ENCODE measurements around the gene ASB18.

The ASB18 gene

DNA sequence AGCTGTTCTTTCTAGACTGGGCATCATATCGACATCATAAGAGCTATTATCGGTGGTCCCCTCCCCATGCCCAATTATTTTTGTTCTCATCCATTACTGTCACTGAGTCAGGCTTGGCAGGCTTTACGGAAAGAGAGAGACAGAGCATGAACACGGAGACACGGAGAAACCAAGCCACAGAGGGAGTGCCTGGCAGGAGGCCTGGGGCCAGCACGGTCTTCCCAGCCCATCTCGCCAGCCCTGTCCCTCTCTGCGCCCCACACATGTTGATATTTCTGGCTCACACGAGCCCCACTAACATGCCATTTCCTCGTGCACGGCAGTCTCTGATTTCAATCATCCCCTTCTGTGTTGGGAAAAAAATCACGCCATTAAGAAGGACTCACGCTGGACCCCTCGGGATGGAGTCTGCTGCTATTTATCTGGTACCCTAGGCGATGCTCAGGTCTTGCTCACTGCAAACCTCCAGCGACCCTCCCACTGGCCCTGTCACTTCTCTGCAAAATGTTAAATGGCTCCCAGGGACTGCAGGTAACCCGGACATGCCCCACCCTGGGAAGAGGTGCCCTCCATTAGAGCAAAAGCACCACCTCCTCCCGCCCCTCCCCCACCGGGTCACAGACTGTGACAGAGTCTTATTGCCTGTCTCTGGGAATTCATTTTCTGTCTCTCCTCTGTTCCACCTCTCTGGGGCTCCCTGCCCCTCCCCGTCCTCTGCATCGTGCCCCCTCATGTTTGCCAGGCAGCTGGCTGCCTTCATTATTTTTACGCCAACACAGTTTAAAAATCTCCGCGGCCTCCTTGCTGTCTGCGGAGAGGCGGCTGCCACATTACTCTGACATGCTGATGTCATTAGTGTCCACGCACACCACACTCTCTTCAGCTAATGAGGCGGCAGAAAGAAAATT, 55.9 kb downstream of the ASB18 start:
- peak; percentile 3 for DNase-seq

DNA sequence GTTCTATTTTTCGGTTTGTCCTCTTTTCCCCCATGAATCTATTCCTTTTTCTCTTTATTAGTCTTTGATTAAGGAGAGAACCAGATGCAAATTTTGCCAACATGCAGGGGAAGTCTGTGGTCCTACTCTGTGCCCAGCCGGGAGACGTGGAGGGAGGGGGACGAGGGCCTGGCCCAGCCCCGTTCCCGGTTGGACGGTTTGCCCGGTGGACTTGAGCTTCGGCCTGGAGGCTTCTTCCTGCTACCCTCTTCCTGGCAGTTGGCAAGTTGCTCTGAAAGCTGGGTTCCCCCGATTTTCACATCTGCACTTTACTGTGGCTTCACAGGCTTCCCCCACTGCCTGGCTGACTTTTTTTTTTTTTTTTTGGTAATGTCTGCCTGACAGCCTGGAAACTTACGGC, 56.7 kb downstream of the ASB18 start:
- DNase-seq: no peak

DNA sequence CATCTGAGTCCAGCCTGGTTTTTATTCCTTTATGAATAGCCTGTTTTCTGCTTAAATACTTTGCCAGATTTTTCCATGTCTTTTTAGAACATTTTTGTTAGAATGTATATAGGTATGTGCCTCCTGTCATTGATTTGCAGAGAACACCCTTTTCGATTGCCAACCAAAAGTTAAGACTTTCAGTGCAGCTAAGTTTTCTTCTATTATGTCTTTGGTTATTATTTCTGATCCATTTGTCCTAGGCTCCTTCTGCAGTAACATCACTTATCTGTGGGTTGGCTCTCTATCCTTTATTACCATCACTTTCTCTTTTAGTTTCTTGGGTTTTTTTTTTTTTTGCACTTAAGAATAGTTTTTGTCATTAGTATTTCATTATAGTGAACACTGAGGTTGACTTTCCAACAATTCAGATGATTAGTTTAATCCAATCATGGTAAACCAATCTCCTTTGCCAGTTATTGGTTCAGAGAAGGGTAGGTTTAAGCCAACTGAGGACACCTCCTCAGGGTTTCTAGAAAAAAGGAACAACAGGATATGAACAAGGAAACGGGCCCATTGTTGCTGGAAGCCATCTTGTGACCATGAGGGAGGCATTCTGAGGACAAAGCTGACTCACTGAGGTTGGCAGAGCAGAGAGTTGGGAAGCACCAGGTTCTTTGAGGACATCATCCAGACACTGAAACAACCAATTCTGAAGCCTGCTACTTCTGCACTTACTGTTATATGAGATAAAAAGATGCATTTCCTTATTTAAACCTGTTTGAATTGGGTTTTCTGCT, 58.1 kb downstream of the ASB18 start:
- no peak for DNase-seq

DNA sequence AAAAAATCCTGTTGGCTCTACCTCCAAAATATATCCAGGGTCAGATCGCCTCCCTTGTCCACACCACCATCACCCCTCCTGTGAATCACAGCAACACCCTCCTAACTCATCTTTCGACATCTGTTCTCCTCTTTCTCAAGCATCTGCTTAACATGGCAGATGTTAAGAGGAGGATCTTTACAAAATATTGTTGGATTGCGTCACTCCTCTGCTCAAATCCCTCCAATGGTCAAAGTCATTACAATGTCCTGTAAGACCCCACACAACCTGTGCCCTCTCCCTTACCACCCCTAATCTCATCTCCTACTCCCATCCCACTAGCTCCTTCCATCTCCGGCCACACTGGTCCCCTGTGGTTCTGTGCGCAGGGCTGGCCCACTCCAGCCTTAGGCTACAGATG, 59.3 kb downstream of the ASB18 start:
- DNase-seq: no peak

DNA sequence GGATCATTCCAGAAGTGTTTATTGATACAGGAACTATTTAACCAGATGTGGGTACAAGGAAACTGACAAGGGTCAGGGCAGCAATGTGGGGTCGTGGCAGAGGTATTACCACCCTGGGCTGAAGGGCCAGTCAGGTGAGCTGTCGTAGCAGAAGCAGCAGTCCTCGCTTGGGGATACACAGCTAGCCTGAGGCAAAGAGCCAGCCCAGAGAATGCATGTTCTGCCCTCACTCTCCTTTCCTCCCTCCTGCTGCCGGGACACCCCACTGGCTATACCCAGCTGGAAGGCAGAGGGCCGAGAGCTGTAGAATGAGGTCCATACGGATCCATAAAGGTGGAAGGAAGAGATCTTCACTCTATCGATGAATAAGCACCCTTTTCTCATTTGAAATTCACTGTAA, 63.8 kb downstream of the ASB18 start:
- no peak for DNase-seq

DNA sequence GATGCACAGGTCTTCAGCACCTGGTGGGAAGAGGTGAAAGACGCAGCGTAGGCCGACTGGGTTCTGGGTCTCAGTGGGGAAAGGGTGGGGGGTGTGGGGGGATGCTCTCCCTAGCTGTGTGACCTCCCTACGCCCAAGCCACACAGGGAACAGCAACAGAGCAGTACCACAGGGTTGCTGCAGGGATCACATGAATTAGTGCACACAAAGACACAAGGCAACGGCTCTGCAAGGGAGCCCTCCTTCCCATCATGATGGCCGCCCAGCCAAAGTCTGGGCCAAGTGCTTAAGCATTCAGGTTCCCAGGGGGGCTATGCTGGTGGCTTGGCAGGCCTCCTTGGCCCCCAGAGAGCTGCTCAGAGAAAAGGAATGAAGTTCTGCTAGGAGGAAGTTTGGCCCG, 67.8 kb downstream of the ASB18 start:
- DNase-seq: no peak

DNA sequence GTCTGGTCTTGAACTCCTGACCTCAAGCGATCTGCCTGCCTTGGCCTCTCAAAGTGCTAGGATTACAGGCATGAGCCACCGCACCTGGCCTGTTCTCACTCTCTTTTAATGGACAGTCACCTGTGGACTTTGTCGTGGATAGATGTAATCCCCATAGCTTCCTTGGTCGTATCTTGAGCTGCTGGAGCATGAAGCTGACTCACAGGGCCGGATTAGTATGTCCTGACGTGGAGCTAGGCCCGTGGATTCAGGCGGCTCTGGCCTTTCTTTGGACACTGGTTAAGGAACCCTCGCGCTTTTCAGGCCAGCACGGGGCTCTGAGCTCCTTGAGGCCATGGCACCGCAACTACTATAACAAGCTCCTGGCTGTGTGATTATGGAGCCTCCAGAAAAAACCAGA, 68.5 kb downstream of the ASB18 start:
- no peak for DNase-seq

DNA sequence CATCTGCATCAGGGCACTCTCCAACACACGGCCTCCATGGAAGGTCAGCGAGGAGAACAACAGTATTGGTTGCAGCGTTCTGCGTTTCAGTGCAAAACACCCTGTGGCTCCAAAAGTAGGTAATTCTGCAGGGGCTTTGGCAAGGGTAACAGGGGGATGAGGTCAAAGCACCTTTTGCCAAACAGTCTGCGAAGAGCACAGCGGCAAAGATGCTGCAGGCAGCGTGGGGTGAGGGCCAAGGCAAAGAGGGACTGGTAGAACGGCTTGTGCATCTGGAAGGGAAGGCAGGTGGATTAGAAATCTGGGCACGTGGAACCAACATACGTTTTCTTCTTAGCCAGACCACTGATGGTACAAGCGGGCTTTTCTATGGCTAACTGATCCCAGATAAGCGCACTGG, 69.4 kb downstream of the ASB18 start:
- DNase-seq: no peak

DNA sequence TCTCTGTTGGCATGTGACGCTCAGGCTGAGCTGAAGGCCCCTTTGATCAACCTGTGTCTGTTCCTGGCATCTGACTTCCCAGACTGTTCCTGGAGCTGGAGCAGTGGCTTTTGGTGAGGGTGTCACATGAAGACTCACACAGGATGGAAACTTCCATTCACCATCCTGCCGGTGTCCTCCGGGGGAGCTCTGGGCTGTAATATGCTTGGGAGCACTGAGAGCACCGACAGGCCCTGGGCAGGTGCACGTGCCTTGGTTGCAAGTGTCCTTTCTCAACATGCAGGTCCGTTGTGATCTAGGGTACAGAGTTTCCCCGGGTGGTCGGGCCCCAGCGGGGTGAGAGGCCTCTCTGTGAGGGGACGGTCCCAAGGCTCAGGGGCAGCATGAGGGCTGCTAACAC, 71.2 kb downstream of the ASB18 start:
- no peak for DNase-seq

DNA sequence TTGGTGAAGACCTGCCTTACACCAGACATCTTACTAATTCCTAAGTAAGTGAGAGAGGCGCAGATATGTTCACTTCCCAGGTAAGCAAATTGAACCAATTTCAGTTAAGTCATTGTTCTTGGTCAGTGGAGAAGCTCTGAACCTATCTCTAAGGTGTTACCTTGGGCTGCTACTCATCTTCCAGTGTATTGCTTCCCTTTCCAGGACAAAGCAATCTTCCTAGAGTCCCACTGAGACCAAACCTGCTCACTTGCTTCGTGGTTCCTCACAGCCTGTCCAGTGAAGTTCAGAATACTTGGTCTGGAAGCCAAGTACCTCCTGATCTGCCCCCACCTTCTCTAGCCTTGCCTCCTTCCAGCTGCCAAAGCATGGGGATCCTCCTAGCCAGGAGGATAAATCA, 73.5 kb downstream of the ASB18 start:
- no peak for DNase-seq

DNA sequence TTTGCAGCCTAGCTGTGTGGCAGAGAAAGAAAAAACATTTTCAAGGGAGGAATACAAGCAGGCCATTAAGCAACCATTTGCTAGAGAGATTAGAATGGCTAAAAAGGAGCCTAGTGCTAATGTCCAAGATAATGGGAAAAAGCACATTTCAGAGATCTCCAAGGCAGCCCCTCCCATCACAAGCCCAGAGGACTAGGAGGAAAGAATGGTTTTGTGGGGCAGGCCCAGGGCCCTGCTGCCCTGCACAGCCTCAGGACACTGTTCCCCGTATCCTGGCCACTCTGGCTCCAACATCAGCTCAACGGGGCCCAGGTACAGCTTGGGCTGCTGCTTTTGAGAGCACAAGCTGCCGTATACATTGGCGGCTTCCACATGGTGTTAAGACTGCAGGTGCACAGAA, 79.5 kb downstream of the ASB18 start:
- DNase-seq: no peak

DNA sequence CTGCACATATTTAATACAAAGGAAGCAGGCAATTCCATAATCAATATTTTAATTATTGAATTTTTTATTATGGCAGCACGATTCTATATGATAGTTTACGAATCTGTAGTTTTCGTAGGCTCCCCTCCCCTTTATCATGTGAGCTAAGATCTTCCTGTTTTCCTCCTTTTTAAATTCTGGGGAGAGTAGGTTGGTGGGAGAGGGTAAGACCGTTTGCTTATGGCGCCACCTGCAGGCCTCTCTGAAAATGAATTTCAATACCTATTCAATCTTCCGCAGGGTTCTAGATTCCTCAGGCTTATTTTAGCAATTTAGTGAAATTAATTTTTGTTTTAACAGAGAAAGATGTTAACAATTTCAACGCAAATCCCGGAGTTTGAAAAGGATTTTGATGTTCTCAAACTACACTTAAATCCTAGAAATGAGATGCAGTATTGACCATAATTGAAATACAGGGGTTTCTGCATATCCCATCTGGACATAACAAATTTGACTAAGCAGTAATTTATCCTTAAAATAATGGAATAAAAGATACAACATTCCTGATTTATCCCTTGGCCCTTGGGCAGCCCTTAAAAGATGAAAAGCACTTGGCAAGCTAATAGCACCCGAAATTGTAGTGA, 83.3 kb downstream of the ASB18 start:
- peak; percentile 41 for DNase-seq

DNA sequence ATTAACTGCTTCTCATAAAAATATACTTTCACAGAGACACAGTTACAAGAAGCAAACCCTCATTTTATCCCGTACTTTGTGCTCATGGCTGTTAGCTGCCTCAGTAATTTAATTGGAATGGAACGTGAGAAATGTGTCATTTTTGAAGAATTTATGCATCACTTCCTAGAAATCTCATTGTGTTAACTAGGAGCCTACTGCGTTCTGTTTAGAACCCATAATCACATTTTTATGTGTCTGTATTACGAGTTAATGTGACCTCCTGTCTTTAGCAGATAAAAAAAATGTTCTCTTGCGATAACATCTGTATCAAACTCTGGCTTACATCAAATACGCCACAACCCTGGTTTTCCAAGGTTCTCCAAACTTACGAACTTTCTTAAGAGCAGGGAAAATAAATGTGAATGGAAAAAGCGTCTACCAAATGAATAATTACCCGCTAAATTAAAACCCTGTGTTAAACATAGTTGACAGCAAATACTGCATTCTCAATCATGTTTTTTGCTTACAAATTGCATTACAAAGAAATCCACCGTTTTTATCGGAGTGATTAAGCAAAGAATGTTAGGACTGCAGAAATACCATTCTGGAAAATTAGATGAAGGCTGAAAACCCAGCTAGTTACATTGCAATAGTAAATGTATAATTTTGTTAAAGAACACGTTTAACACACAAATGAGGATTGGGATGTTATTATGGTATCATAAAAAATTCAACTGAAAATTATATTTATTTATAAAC, 84.0 kb downstream of the ASB18 start:
- no peak for DNase-seq

DNA sequence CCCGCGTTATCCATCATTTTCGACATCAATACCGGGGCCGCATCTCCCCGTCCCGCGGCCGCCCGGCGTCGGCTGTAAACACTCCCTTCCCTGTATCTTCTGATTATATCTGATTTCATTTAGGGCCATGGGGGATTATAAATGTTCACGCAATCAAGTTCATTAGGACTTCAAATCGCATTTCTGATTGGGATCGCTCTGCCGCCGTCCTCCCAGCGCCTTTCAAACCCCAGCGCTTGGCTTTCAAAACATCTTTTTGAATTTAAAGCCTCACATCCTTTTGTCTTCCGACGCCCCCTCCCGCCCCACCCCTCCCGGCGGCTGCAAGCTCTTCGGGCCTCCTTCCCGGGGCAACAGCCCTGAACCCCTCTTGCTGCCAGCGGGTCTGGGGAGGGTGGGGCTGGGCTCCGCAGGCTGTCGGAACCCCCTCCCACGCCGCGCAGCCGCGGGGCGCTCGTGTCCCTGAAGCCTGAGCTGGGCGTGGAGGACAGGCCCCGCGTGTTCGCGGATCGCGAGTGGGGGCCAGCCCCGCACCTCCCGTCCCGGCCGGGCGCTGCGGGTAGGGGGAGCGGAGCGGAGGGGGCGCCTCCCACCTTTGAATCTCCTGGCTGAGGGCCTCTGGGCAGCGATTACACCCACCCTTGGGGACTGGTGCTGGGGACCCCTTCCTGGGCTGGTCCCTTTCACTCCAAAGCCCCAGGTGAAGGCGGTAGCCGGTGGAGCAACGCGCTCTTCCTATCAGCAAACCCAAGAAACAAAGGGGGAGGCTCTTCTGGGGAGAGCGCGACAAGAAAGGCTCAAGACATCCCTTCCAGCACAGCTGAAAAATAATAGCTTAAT, 84.8 kb downstream of the ASB18 start:
- DNase-seq: peak; percentile 56

DNA sequence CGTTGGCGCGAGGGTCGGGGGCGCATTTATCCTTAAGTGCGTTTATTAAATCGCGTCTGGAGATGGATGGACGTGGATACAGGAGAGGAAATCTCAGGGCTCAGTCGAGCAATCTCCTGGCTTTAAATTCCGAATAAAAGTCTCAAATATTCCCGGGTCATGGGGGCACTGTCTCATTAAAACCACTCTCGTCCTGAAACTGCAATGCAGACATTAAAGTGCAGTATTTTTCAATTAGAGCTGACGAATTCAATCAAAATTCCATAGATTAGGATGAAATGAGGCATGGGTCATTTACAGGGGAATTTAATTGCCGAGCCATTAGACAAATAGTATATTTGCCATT, 85.3 kb downstream of the ASB18 start:
- DNase-seq: no peak

DNA sequence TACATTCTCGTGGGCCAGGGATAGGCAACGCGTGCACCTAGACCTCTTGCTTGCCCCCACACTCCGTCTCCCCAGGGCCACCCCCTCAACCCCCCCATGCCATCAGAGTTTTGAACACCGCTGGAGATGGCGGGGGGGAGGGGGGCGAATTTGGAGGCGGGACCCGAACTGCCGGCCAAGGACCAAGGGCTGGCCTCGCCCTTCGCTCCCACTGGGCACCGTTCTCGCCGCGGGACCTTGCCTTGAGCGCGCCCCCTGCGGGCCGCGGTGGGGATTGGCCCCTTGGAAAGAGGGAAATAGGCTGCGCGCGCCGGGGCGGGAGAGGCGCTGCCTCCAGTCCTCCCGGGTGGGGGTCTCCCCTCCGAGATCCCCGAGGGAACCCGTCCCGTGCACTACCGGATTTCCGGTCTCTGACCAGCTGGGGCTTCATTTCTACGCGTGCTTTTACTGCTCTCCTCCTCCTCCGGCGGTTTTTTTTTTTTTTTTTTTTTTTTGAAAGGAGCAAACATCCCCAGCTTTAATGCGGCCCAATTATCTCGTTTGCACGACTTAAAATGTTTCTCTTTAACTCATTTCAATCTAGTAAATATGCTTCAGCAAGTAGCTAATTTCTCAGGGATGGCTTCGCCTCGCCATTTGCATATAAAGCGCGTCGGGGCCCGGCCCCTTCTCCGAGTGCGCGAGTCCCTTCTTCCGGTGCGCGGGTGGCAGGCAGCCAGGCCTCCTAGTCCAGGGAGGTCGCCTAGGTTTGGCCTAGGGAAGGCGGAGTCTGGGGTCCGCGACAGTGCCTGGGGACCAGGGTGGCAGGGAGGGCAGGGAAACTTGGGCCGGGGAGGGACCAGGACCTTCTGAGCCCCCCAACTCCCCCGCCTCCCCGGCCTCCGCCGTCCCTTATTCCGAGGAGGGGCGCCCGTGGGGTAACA, 86.0 kb downstream of the ASB18 start:
- peak; percentile 83 for DNase-seq

DNA sequence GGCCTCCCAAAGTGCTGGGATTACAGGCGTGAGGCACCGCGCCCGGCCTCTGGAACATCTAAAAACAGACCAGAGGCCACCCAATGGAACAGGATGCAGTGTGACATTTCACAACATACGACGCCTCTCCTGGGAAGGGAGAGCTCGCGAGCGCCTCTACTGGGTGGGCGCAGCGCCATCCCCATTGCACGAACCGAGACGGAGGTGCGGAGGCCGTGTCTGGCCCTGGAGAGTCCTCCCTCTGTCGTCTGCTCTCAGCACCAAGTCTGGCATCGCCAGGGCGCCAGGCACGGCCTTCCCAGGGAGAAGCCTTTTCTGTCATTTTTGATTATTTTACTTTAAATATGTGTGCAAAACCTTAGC, 86.6 kb downstream of the ASB18 start:
- DNase-seq: no peak

DNA sequence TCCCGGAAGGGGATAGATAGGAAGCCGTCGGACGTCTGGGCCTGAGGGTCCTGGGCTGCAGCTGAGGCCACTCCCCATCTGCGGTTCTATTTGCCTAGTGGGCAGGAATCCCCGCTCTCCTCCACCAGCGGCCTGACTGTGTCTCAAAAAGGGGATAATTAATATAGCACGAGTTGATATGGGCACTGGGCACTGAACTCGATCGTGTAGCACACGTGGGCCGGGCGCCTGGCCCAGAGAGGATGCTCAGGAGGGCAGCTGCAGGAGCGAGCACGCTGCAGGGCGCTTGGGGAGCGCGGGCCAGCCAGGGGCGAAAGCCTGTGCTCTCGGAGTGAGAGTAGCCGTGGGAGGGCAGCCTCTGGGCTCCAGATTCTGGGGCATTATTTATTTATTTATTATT, 87.3 kb downstream of the ASB18 start:
- DNase-seq: no peak

DNA sequence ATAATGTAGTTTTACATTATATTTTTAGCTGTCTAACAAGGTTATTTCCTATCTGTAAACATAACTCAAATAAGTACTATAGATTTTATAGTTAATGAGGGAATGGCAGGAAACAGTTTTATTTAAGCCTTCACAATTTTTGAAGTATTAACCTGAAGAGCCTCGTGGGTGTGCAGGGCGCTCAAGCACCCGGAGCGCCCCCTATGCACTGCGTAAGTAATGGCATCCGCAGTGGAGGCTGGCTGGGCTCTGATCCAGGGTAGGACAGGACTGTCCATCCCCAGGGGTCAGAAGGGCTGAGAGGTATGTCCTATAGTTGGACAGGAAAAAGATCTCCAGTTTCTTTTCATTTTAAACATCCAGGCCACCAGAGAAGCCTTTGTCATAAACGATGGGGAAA, 87.8 kb downstream of the ASB18 start:
- no peak for DNase-seq

DNA sequence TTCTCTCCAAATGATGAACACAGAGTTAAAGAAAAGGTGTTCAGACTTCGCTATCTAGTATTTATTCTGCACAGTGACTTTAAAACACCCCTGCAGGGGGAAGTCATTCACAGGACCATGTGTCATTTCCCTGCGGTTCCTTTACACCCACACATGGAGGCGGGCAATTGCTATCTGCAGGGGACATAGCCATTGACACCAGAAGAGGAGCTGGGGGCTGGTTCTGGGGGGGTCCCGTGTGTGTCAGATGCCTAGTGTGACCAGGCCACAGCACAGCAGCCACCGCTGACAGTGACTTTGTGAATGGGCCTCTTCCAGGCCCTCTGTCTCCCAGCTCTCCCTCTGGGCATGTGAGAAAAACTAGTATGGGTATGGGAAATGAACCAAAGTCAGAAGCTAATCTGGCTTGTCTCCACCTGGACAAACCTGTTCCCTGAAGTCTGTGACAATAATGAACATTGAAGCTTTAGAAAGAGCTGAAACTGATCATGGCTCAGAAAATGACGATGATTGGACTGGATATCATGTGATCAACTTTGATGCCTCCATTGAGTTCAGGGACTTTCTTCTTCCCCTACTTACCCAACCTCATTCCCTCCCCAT, 88.6 kb downstream of the ASB18 start:
- no peak for DNase-seq

Measured in right kidney (tissue), 1 donor.